ENCODE measurements around the gene POLG2. TPM values are rescaled to one million over a fixed set of nuclear protein-coding genes. Genes with fewer than 3 reads are reported as not detected.

The POLG2 gene
- total and polyA plus RNA-seq, 2 of the 8 experiments (the other 6 are each of a cell fraction or from before 2014, with no cell fraction given) = 9.7 to 34.3 TPM

GRCh38 chr17:64502809-64503208 is 6.0 kb upstream of the POLG2 start:
- Histone ChIP-seq H3K27ac (ENCODE audit: low read depth, low read length) (no peak overlapping the region), H3K9ac (replicated peaks in 1 of 4; ENCODE audit: extremely low read depth in 1 of 4, low read depth in 3 of 4, low read length in 3 of 4) (no peak overlapping the region)
- 94% methylated on average over 2 of the region's 2 CpGs; no CpG with 5 or more reads in 1 of the 2 experiments for WGBS, 2 experiments (ENCODE audit: extremely low coverage in 1 of 2, insufficient coverage in 1 of 2, insufficient read length in 1 of 2, insufficient replicate concordance in 2 of 2, low coverage in 1 of 2, low lambda C conversion rate in 2 of 2, missing lambda C conversion rate in 1 of 2)

More at GRCh38 chr17:64502809-64503208, 6.0 kb upstream of the POLG2 start:
- no peak overlapping the region for H2BK5ac ChIP-seq (ENCODE audit: low read depth, low read length)
- no peak overlapping the region for H3K18ac ChIP-seq (ENCODE audit: extremely low read depth, low read length)
- H2AK5ac ChIP-seq (ENCODE audit: low read depth, low read length) = no peak overlapping the region
- H3K4me1 ChIP-seq (replicated peaks in 1 of 4; ENCODE audit: control insufficient read depth in 3 of 4, insufficient read depth in 4 of 4, low read length in 3 of 4) = peaks cover 0 to 7% (median 3%) of the 10 kb centered on the region in 4 experiments; a peak in 5 of 7 replicates
- H2BK120ac ChIP-seq (replicated peaks; ENCODE audit: low read depth, low read length) = no peak overlapping the region
- no peak overlapping the region for H2BK15ac ChIP-seq (ENCODE audit: low read length)
- H2AFZ ChIP-seq (ENCODE audit: low read length) = no peak overlapping the region
- TF ChIP-seq SP1 (IDR thresholded peaks at IDR 0.05; ENCODE audit: low read depth, low read length) (no peak), POLR2A (IDR thresholded peaks at IDR 0.05; ENCODE audit: control extremely low read depth in 1 of 2, low read depth in 2 of 2, low read length in 2 of 2) (peak in 1 of 2 experiments; percentile 67; a peak in 2 of 3 replicates)
- no peak overlapping the region for H3K4me3 ChIP-seq (ENCODE audit: extremely low read depth in 1 of 4, insufficient read depth in 2 of 4, low read depth in 3 of 4, low read length in 4 of 4)
- no peak overlapping the region for H2BK20ac ChIP-seq (ENCODE audit: low read length)
- FAIRE-seq (no peak), DNase-seq (ENCODE audit: low read depth in 1 of 2, low spot score in 2 of 2) (no peak)
- H3K9me3 ChIP-seq (ENCODE audit: insufficient read depth in 2 of 2, low read depth in 1 of 2, low read length in 1 of 2) = no peaks in the 10 kb centered on the region
- H3K79me2 ChIP-seq (ENCODE audit: control insufficient read depth in 1 of 2, insufficient read depth in 2 of 2, low read length in 2 of 2) = peaks cover 25 to 70% of the 10 kb centered on the region in 2 experiments
- H3K36me3 ChIP-seq (ENCODE audit: control insufficient read depth in 2 of 4, insufficient read depth in 4 of 4, low read length in 3 of 4) = peaks cover 47 to 74% (median 55%) of the 10 kb centered on the region in 4 experiments
- ChIA-PET CTCF (ENCODE audit: partially characterized antibody) (interaction anchor here (0.6 to 2.2 kb wide), 4 partner anchors 11 to 699 kb away, joined by 3 to 8 read pairs (median 4); no protein-coding TSS in a partner anchor), POLR2A (ENCODE audit: partially characterized antibody) (interaction anchor here (0.6 to 7.2 kb wide), 11 partner anchors 8 to 357 kb away, joined by 3 to 320 read pairs (median 4); partner anchors contain the start of gene POLG2)
- H4K91ac ChIP-seq (replicated peaks; ENCODE audit: insufficient read length, low read length) = no peak overlapping the region
- no peak overlapping the region for H3K4me2 ChIP-seq (ENCODE audit: insufficient read depth in 1 of 2, low read depth in 2 of 2, low read length in 2 of 2)
- H3K14ac ChIP-seq (ENCODE audit: insufficient read length) = no peak overlapping the region
- H2BK12ac ChIP-seq (ENCODE audit: low read depth, low read length) = no peak overlapping the region
- no peak overlapping the region for H3K4ac ChIP-seq (replicated peaks; ENCODE audit: insufficient read length, low read depth, low read length)
- peaks cover 16 to 27% of the 10 kb centered on the region in 2 experiments for H4K20me1 ChIP-seq (replicated peaks in 1 of 2; ENCODE audit: control insufficient read depth in 1 of 2, insufficient read depth in 2 of 2, low read length in 2 of 2)
- no peak overlapping the region for H4K5ac ChIP-seq (ENCODE audit: insufficient read length, low read depth, low read length)
- H4K8ac ChIP-seq (ENCODE audit: extremely low read depth, insufficient read depth, low read length) = no peak overlapping the region; the same call in 1 of the 2 replicates
- H3K56ac ChIP-seq (replicated peaks; ENCODE audit: insufficient read length, low read depth, low read length) = no peak overlapping the region
- H3K23ac ChIP-seq (ENCODE audit: insufficient read length) = no peak overlapping the region
- peaks cover 4% of the 10 kb centered on the region; the same call in 1 of the 2 replicates for H3K23me2 ChIP-seq (ENCODE audit: low read depth, low read length)
- H3K79me1 ChIP-seq (ENCODE audit: low read depth, low read length) = no peaks in the 10 kb centered on the region; the same call in 1 of the 2 replicates
- H3K27me3 ChIP-seq (replicated peaks in 1 of 4; ENCODE audit: control insufficient read depth in 3 of 4, extremely low read depth in 1 of 4, insufficient read depth in 3 of 4, low read length in 3 of 4) = no peaks in the 10 kb centered on the region
